Suprapubic skin (tissue), 4 donors: ENCODE data around the gene NAT8L. TPM values are rescaled to one million over a fixed set of nuclear protein-coding genes. Genes with fewer than 3 reads are reported as not detected.
A peak's percentile ranks its signal among the peaks of the same experiment; 100 is the strongest.

Experiments
- DNase-seq, 2 donors: peaks; one replicate each; pipeline ENCODE4 v3.0.0-alpha.2; 2019; ENCODE audit warnings: low spot score in 2 of 2
- H3K27ac ChIP-seq: fragments of 200-600 bp; sonication (generic); one replicate; pipeline ENCODE4 v1.5.1; 2019
- H3K27me3 ChIP-seq: fragments of 200-600 bp; sonication (generic); one replicate; pipeline ENCODE4 v1.5.1; 2019
- H3K36me3 ChIP-seq: fragments of 200-600 bp; sonication (generic); one replicate; pipeline ENCODE4 v1.5.1; 2019
- H3K4me1 ChIP-seq: fragments of 200-600 bp; sonication (generic); one replicate; pipeline ENCODE4 v1.5.1; 2019
- H3K4me3 ChIP-seq: fragments of 200-600 bp; sonication (generic); one replicate; pipeline ENCODE4 v1.5.1; 2019; ENCODE audit warnings: mild to moderate bottlenecking
- H3K9me3 ChIP-seq: fragments of 200-600 bp; sonication (generic); one replicate; pipeline ENCODE4 v1.5.1; 2019
- EP300 ChIP-seq: sonication (generic); formaldehyde crosslinking; IDR thresholded peaks from one replicate; pipeline ENCODE4 v1.6.1; 2017; ENCODE audit warnings: antibody characterized with exemption
- POLR2A ChIP-seq, 2 donors: fragments of 450-650 bp; IDR thresholded peaks; one replicate each; pipeline ENCODE4 v1.6.1; 2017; ENCODE audit warnings: antibody characterized with exemption in 2 of 2, mild to moderate bottlenecking in 2 of 2, moderate library complexity in 2 of 2
- POLR2AphosphoS5 ChIP-seq, 3 donors: sonication (generic); formaldehyde crosslinking; IDR thresholded peaks; one replicate each; pipeline ENCODE4 v1.6.1; 2017; ENCODE audit warnings: antibody characterized with exemption in 3 of 3
- WGBS: methylation state at CpG from one replicate; pipeline ENCODE4 v1.1.5; 2018; 5-methylcytosine and 5-hydroxymethylcytosine counted together
- total RNA-seq, 4 donors: library from RNA; depleted of rRNA; stranded (reverse); fragments of >200 nt; gene quantifications; one replicate each; pipeline ENCODE4 v1.1.0, GENCODE V29; 2016
- TF ChIP-seq, protein P1 (sequence below), 2 donors: fragments of 200-600 bp in 1 of 2; fragments of 450-650 bp in 1 of 2; sonication (generic) in 1 of 2; IDR thresholded peaks; one replicate each; pipeline ENCODE4 v1.5.1; 2016 to 2019; ENCODE audit warnings: antibody characterized with exemption in 2 of 2, mild to moderate bottlenecking in 1 of 2, moderate library complexity in 1 of 2

Gene NAT8L
- total RNA-seq, 4 donors from 2014 or later = 1.0 to 2.8 (median 1.6) TPM

GRCh38 chr4:2043396-2044118, 15.6 kb upstream of the NAT8L start:
- Histone ChIP-seq H3K4me1 (peaks cover 33% of the 10 kb centered on the region), H3K27me3 (peaks cover 85% of the 10 kb centered on the region), H3K9me3 (no peaks in the 10 kb centered on the region), H3K4me3 (no peak overlapping the region), H3K36me3 (no peaks in the 10 kb centered on the region), H3K27ac (no peak overlapping the region)
- WGBS = 84% methylated on average over 10 of the region's 18 CpGs
- TF ChIP-seq POLR2AphosphoS5 (IDR thresholded peaks at IDR 0.05) = no peak
- TF ChIP-seq, protein P1, sequence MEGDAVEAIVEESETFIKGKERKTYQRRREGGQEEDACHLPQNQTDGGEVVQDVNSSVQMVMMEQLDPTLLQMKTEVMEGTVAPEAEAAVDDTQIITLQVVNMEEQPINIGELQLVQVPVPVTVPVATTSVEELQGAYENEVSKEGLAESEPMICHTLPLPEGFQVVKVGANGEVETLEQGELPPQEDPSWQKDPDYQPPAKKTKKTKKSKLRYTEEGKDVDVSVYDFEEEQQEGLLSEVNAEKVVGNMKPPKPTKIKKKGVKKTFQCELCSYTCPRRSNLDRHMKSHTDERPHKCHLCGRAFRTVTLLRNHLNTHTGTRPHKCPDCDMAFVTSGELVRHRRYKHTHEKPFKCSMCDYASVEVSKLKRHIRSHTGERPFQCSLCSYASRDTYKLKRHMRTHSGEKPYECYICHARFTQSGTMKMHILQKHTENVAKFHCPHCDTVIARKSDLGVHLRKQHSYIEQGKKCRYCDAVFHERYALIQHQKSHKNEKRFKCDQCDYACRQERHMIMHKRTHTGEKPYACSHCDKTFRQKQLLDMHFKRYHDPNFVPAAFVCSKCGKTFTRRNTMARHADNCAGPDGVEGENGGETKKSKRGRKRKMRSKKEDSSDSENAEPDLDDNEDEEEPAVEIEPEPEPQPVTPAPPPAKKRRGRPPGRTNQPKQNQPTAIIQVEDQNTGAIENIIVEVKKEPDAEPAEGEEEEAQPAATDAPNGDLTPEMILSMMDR (IDR thresholded peaks at IDR 0.05) = no peak
- no peak for TF ChIP-seq POLR2A (IDR thresholded peaks at IDR 0.05)
- DNase-seq = peak in 1 of 2 donors; percentile 67

- H3K27me3 ChIP-seq = peaks cover 83% of the 10 kb centered on the region
These were observed 15.0 kb upstream of the NAT8L start for GRCh38 chr4:2044119-2044485.

GRCh38 chr4:2044542-2045517, 14.3 kb upstream of the NAT8L start:
- TF ChIP-seq EP300 = no peak
- no peak for TF ChIP-seq POLR2A (IDR thresholded peaks at IDR 0.05)
- TF ChIP-seq, protein P1 (IDR thresholded peaks at IDR 0.05) = no peak
- no peak for TF ChIP-seq POLR2AphosphoS5 (IDR thresholded peaks at IDR 0.05)
- H3K27me3 ChIP-seq = peaks cover 77% of the 10 kb centered on the region

More at GRCh38 chr4:2044119-2044485, 15.0 kb upstream of the NAT8L start:
- H3K4me3 ChIP-seq = no peak overlapping the region
- TF ChIP-seq, protein P1 (IDR thresholded peaks at IDR 0.05) = no peak
- TF ChIP-seq POLR2A (IDR thresholded peaks at IDR 0.05) = no peak
- TF ChIP-seq EP300 = no peak
- no peak for TF ChIP-seq POLR2AphosphoS5 (IDR thresholded peaks at IDR 0.05)
- no peaks in the 10 kb centered on the region for H3K9me3 ChIP-seq
- WGBS = 83% methylated on average over 6 of the region's 6 CpGs
- no peaks in the 10 kb centered on the region for H3K36me3 ChIP-seq
- peak in 1 of 2 donors; percentile 52 for DNase-seq
- peaks cover 33% of the 10 kb centered on the region for H3K4me1 ChIP-seq
- no peak overlapping the region for H3K27ac ChIP-seq

DNA sequence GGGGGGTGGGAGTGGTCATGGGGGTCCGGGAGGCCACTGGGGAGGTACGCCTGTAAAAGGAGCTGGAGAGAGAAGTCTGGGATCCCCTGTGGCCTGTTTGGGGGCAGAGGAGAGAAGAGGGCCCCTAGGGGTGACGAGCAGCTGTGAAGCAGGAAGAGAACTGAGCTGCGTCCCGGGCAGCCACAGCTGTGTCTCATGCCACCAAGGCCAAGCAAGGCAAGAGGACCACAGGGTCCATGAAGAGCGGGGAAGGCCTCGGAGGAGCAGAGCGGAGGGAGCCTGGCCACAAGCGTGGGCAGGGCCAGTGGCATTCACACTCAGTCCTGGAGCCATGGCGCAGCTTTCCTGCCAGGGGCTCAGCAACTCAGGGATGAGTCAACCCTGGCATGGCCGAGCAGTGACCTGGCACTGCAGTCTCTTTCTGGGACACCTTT, 13.6 kb upstream of the NAT8L start:
- peaks cover 30% of the 10 kb centered on the region for H3K4me1 ChIP-seq
- no peak for TF ChIP-seq POLR2AphosphoS5 (IDR thresholded peaks at IDR 0.05)
- TF ChIP-seq EP300 = no peak
- no peak for TF ChIP-seq POLR2A (IDR thresholded peaks at IDR 0.05)
- TF ChIP-seq, protein P1 (IDR thresholded peaks at IDR 0.05) = no peak
- H3K4me3 ChIP-seq = no peak overlapping the region
- no peak overlapping the region for H3K27ac ChIP-seq
- 83% methylated on average over 10 of the region's 11 CpGs for WGBS
- H3K36me3 ChIP-seq = no peaks in the 10 kb centered on the region
- peak in 1 of 2 donors; percentile 64 for DNase-seq
- no peaks in the 10 kb centered on the region for H3K9me3 ChIP-seq
- peaks cover 70% of the 10 kb centered on the region for H3K27me3 ChIP-seq

More at GRCh38 chr4:2044542-2045517, 14.3 kb upstream of the NAT8L start:
- peak in 1 of 2 donors; percentile 59 for DNase-seq
- H3K27ac ChIP-seq = no peak overlapping the region
- no peaks in the 10 kb centered on the region for H3K9me3 ChIP-seq
- no peak overlapping the region for H3K4me3 ChIP-seq
- peaks cover 33% of the 10 kb centered on the region for H3K4me1 ChIP-seq
- H3K36me3 ChIP-seq = no peaks in the 10 kb centered on the region
- WGBS = 81% methylated on average over 18 of the region's 18 CpGs
